ENCODE measurements around the gene VWCE. TPM values are rescaled to one million over a fixed set of nuclear protein-coding genes. Genes with fewer than 3 reads are reported as not detected.
"Not testable (repeated sequence)": the region's sequence is repeated elsewhere in the genome, so short reads cannot be mapped to it uniquely, and the experiment has no call there.

VWCE gene
- total RNA-seq, 1 donor from 2014 or later: 0.41 TPM

DNA sequence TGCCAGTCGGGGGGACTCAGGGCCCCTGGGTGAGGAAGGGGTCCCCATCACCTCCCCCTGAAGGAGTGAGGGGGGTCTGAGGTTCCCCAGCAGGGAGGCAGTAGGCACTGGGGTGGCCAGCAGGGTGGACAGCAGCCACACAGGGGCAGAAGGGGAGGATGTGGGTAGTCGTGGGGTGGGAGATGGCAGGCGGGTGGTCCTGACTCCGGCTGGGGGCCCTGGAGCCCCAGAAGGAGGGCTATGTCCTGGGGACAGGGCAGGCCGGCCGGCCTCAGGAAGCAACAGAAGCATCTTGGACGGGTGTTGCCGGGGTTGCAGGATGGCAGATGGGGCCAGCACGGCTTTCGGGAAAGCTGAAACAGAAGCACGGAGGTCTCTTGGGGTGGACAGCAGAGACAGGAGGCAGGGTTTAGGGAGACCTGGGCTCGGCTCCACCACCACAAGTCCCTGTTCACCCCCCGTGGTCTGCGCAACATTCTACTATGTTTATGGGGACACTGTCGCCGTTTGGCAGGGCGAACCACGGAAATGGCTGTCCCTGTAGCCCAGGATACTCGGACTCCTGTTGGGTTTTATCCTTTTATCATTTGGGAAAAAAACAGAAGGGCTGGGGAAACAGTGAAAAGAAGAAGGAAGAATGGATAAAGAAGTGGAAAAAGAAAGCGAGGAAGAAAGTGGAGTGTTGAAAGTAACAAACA lies 14.1 kb downstream of the VWCE start:
- DNase-seq: no peak

DNA sequence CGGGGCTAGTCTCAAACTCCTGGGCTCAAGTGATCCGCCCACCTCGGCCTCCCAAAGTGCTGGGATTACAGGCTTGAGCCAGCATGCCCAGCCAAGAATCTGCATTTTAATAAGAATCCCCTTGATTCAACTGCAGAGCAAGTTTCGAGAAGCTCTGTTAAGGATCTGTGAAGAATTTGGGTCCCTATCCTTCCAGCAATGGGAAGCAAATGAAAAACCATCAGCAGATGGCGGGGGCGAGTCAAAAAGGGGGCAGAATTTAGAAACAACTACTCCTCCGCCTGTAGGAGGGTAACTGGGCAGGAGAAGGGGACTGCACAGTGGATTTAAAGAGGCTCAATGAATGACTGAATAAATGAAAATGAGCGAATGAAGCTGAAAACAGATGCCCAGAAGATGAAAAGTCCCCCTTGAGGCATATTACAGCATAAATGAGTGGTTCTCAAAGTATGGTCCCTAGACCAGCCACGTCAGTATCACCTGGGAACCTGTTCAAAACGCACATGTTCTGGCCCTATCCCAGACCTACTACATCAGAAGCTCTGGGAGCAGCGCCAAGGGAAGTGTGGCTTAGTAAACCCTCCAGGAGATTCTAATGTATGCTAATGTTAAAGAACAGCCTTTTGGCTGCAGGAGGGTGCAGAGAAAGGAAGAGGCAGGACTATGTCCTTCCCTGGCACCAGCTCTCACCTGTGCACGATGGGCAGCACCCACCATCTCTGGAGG lies 15.0 kb downstream of the VWCE start:
- DNase-seq: no peak

DNA sequence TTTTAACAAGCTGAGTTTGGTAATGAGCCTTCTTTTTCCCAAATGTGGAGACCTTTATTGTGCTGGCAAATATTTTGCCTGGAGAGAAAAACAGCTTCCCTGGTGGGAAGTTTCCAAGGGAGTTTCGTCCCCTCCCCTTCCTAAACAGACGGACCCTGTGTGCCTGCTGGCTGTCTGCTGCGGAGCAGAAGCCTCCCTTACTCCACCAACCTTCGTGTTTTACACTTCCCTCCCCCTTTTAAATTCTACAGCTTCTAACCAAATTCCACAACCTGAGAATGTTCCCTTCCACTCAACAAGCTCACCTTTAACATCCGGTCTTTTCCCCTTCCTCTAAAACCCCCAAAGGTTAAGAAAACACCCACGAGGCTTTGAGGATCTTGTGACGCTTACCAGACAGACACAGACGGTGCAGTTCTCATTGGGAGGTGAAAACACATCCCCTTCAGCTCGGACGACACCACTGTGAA lies 17.1 kb downstream of the VWCE start:
- no peak for DNase-seq

DNA sequence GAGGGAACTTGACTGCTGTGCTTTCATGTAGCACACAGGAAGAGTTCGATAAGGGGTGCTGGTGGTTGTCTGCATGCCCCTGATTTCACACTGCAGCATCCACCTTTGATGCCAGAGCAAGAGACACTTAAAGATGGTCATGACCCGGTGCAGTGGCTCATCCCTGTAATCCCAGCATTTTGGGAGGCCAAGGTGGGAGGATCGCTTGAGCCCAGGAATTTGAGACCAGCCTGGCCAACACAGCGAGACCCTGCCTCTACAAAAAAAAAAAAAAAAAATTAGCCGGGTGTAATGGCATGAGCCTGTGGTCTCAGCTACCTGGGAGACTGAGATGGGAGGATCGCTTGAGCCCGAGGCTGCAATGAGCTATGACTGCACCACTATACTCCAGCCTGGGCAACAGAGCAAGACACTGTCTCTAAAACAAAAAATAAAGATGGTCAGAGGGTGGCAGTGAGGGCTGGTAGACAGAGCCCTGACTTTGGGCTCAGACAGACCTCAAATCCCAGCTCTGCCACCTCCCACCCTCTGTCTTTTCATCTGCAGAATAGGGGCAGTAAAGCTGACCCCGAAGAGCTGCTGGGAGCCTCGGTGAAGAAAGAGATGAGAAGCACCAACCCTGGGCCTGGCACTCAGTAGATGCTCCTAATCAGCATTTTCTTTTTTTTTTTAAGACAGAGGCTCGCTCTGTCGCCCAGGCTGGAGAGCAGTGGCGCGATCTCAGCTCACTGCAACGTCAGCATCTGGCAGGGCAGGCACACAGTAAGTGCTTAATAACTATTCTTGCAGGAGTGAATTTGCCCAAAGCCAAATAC lies 17.7 kb downstream of the VWCE start:
- no peak for DNase-seq

DNA sequence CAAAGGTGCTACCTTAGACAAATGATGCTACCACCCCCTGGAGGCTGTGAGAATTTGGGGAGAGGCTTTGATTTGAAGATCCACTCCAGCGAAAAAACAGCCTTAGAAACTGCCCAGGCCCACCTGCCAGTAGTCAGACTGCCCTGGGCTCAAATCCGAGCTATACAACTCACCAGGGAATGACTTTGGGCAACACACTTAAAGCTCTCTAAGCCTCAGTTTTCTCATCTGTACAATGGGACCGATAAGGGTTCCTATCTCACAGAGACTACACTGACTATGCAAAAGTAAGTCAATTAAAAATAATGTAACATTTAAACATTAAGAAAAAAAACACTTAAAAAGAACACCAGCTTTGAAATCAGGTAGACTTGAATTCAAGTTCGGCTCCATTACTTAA lies 19.9 kb downstream of the VWCE start:
- DNase-seq: no peak

DNA sequence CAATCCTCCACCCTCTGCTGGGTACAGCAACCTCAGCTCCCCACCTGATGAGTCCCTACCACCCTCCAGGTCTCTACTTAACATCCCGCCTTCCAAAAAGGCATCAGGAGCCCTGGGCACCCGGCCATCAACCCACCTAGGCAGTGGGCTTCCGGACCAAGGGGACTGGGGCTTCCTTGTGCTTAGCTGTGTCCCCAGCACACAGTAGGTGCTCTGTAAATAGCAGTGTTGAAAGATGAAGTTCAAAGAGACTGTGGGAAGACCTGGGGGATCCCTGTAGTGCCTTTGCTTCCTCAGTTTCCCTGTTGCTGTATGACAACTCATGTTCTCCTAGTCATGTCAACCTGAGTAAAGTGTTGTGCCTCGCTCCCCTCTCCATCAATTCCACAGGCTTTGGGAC lies 21.0 kb downstream of the VWCE start:
- no peak for DNase-seq

DNA sequence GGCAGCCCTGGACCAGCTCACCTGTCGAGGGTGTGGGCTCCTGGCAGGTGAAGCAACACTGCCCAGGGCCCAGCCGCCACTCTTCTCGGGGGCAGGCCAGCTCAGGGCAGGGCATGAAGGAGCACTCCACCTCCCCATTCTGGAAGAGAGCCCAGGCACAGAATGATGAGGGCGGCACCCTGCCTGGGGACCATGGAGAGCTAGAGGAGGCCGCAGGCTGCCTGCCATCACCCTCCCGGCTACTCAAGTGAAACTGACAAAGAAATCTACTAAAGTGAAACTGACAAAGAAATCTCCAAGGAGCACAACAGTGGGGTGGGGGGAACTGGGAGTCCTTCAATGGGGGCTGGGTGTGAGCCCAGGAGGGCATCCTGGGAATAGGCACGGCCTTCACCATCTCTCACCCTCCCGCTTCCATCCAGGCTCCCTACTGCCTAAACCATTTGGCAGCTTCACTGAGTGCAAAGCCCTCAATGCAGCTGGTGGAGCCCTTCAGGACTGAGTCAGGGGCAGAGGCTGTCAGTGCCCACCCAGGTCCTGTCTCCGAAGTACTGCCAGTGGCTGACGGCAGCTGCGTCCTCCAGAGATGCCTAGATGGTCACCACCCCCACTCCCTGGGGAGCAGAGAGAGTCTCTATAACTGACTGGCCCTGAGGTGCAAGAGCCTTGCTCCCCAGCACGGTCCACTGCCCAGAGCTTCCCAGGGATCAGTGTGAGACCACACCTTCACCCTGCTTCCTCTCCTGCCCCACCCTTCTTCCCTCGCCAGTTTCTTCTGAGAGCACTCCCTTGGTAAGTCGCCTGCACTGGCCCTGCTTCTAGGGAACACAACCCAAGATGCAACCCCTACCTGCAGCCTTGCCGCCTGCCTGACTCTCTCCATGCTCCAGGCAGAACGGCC lies 21.7 kb downstream of the VWCE start:
- DNase-seq: no peak

DNA sequence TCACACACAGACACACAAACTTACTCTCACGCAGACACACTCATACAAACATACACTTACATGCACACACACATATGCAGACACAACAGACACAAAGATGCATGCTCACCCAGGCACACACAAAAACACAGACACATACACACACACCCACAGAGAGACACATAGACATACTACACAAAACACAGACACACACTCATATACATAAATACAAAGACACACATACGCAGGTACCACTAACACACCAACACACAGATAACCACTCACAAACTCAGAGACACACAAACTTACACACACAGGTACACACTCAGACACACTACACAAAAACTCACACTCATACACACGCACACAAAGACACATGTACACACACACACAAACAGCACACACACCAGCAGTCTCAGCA lies 22.4 kb downstream of the VWCE start:
- no peak for DNase-seq

DNA sequence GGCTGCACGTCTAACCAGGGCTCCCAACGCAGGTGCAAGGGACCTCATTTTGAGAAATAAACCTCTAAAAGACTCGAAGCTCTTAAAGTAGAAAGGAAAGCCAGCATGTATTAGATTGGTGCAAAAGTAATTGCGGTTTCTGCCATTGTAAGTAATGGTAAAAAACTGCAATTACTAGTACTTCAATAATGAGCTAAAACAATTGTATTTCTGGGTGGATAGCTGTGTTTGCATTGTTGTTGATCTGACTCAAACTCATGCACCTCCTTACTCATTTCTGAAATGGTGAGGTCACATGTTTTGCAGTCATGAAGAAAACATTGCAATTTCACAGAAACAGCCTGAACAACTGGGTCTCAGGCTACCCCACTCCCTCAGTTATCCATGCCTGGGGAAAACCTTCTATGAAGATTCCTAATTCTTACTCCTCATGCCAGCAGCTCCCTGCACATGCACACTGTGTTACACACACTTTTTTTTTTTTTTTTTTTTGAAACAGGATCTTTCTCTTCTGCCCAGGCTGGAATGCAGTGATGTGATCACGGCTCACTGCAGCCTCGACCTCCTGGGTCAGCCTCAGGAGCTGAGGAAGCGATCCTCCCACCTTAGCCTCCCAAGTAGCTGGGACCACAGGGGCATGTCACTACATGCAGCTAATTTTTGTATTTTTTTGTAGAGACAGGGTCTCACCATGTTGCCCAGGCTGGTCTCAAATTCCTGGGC lies 24.6 kb downstream of the VWCE start:
- DNase-seq: no peak

DNA sequence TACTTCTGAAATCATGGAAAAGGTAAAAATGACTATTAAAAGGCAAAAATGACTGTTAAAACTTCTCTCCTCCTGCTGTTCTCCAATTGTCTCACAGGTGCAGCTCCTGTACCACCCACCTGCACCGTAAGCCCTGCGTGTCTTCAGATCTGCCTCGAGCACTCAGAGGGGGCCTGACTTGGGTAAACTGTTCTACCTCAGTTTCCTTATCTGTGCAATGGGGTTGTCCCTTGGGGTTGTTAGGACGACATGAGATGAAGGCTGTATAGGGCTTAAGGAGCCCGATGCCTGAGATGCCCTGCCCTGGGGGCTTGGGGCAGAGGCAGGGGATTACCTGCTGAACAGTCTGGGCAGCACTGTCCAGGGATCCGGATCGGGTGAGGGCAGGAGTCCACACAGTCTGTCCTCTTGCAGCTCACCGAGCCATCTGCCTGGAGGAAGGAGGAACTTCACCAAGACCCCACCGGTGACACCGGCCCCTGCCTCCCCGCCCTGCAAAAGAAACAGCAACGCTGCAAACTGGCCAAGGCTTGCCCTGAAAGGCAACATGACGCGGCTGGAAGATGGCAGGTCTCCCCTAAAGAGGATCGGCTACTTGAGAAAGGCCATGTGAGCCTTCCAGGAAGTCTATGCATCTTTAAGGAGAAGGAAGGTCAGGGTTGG lies 26.4 kb downstream of the VWCE start:
- no peak for DNase-seq

DNA sequence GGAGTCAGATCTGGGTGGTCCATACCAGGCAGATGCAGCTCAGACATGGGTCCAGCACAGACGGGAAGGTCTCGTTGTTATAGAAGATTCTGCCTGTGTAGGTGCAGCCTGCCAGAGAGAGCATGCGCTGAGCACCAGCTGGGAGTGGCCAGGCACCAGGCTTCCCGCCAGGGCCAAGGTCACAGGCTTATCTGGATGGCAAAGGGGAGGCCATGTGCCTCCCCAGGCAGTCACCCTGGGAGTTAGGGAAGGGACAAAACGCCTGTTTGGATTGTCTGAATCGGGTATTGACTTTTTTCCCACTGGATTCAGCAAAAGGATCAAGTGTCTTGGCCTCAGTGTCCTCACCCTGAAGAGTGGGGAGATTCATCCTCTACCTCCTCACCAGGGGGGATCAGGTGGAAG lies 27.7 kb downstream of the VWCE start:
- DNase-seq: no peak

DNA sequence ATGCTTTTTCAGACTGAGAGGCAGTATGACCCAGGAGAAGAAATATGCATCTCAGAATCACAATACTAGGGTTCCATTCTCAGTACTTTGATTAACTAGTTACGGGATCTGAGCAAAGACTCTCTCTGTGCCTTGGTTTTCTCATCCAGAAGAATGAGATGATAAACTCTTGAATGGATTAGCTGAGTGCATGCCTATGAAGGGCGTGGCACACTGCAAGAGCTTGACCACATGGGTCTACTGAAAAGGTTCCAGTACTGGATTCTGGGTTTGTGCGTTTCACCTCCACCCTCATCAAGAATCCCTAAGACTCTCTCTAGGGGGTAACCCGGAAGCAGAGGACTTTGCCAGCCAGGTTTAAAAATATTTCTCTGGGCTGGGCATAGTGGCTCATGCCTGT lies 28.5 kb downstream of the VWCE start:
- DNase-seq: no peak

DNA sequence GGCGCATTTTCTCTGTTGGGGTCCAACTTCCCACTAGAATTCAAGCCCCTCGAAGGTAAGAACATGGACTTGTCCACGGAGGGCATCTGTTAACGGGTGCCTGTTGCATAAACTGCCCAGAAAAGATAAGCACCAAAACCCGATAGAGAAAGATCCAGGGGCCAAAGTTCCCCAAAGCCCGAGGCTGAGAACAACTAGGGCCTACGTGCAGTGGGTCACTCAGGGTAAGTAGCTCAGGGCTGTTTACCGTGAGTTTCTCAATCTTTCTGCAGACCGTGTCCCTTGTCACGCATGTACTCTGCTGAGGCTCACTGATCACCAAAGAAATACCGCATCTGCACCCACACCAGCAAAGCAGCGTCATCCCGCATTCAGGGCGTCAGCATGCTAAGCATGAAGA lies 29.8 kb downstream of the VWCE start:
- no peak for DNase-seq

DNA sequence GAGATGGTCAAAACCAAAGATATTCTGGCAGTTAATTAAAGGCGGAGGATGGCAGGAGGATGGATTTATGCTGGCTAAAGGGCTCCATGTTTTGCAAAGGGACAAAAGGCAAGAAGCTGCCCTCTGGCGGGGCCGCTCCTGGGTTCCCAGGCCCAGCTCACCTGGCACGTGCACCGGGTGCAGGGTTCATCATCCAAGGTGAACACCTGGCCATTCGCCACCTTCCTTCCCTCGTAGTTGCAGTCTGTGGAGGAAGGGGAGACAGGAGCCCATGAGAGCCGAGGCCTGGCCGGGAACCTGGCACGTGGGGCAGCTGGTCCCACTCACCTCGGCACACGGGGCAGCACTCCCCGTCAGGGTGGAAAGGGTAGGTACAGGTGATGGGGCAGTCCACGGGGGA lies 30.3 kb downstream of the VWCE start:
- DNase-seq: no peak

DNA sequence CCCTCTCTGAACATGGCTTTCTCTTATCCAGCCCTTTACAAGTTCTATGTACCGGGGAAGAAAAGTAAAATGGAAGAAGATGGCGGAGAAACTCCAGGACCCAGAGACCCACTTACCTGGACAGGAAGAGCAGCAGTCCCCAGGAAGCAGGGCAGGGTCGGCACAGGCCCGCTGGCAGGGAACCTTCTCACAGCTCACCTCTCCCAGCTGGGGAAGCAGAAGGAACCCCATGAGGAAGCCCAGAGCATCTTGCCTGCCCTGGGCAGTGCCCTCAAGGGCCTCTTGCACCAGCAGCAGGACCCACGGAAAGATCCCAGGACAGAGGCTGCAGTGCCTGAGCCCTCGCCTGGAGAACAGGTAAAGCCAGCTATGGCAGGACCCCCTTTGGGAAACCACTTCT lies 30.7 kb downstream of the VWCE start:
- DNase-seq: no peak

DNA sequence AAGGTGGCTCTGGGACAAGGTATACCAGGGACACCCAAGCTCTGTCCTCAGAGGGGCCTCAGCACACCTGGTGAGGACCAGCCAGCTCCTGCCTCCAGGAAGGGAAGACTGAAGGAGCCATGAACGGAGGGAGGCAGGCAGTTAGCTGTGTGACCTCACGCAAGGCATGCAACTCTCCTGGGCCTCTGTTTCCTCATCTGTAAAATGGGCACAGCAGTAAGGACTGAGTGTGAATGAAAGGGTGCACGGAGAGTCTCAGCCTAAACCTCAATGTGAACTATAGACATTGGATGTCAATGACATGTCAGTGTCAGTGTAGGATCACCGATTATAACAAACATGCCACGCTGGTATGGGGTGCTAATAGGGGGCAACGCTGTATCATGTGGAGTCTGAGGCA lies 35.8 kb downstream of the VWCE start:
- no peak for DNase-seq

DNA sequence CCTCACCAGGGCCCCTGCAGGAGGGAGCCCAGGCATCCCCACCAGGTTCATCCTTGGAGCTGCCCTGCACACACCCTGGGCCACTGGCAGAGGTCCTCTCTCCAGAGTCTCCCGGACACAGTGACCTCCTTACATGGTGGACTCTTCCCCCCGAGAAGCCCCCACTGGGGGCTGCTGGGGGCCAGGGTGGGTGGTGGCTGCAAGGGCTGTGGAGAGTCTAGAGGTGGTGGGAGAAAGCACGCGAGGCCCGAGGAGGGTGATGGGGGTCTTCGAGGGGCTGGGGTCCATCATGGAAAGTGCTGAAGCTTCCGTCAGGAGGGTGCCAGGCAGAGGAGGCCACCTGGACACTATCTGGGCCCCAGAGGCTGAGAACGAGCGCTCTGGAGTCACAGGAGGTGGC lies 36.6 kb downstream of the VWCE start:
- no peak for DNase-seq

DNA sequence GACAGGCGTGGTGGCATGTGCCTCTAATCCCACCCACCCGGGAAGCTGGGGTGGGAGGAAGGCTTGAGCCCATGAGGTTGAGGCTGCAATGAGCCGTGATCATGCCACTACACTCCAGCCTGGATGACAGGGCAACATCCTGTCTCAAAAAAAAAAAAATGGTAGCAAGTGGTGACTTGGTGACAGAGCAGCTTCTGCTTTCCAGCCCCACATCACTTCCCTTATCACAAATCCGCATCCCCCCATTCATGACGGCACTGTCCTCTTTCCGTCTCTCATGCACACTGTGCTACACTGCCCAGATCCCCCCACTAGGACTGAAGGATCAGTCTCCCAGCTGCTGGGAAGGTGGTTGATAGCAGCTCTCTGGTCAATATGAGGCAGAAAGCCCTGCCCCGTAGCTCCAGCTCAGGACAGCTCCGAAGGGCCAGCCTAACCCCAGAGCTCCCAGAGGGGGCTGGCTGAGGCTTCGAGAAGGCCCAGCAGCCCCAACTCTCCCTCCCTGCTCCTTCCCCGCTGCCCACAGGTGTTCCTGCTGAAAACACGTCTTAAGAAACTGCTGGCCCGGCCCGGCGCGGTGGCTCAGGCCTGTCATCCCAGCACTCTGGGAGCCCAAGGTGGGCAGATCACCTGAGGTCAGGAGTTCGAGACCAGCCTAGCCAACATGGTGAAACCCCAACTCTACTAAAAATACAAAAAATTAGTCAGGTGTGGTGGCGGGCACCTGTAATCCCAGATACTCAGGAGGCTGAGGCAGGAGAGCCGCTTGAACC lies 38.2 kb downstream of the VWCE start:
- DNase-seq: no peak

DNA sequence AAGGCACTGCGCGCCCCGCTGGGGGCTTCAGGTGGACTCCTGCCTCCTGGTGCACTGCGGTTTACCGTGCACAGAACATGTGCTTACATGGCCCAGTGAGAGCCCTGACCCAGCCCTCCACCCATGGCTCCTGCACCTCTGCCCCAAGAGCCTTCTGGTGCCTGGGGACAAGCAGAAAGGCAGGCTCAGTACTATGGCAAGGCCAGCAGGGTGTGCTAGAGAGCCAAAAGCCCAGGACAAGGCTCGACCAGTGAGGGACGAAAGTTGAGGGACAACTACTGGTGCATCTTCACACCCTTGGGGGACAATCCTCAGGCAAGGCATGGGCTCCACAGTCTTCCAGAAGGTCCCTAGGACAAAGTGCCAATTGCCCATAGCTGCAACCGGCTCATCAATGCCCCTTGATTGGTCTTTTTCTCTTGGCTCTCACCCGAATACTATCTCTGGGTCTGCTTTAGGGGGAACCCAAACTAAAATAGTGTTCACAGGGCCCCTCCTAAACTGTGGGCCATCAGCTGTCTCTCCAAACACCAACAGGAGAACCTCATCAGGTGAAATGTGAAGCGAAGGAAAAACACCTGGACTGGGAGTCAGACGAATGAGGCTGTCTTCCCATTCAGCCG lies 40.6 kb downstream of the VWCE start:
- DNase-seq: peak; percentile 56

DNA sequence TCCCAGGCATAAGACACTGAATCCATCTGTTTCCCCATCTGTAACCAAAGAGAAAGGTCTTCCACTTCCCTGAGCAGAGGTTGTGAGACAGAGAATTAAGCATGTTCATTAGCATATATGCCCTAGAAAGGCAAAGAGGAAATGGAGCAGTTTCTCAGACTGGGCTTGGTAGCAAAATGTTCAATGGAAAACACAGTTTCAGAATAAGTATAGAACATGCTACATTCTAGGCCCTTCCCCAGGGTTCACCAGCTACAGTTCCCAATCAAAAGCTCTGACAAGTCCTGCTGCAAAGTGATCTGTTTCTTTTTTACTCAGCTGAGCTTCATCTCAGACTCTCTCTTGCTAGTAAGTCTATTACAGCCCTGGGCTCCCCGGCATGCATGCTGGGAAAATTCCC lies 42.8 kb downstream of the VWCE start:
- not testable (repeated sequence) for DNase-seq

Data from tongue (tissue), 2 donors.